GM18508 (cell line): ENCODE results near the gene PIM3.

Experiments
- ATAC-seq: cut with Tn5 transposase; IDR thresholded peaks from one replicate; pipeline ENCODE4 v1.9.1; 2021; ENCODE audit warnings: moderate number of reproducible peaks; ENCODE audit not compliant: insufficient read depth, unreplicated experiment

Gene PIM3

GRCh38 chr22:49953680-49954344 lies 6.8 kb upstream of the PIM3 start:
- ATAC-seq = no peak

GRCh38 chr22:49954354-49954753 lies 6.2 kb upstream of the PIM3 start:
- ATAC-seq = no peak

GRCh38 chr22:49954991-49955580 lies 5.5 kb upstream of the PIM3 start:
- no peak for ATAC-seq

GRCh38 chr22:49955581-49956417 lies 4.8 kb upstream of the PIM3 start:
- ATAC-seq = no peak

GRCh38 chr22:49956418-49956770 lies 4.2 kb upstream of the PIM3 start:
- ATAC-seq = no peak

- ATAC-seq = no peak
Measured at GRCh38 chr22:49956914-49957825, 3.4 kb upstream of the PIM3 start.

- no peak for ATAC-seq
Measured at GRCh38 chr22:49957826-49958365, 2.7 kb upstream of the PIM3 start.

- no peak for ATAC-seq
Measured at GRCh38 chr22:49958366-49958921, 2.1 kb upstream of the PIM3 start.

GRCh38 chr22:49958931-49959781 lies 1.4 kb upstream of the PIM3 start:
- no peak for ATAC-seq

- ATAC-seq = no peak
Measured at GRCh38 chr22:49959782-49960158, 802 bp upstream of the PIM3 start.

- no peak for ATAC-seq
Measured at GRCh38 chr22:49961005-49961600, 531 bp downstream of the PIM3 start.

GRCh38 chr22:49961601-49962011 lies 1.0 kb downstream of the PIM3 start:
- no peak for ATAC-seq

- ATAC-seq = no peak
Measured at GRCh38 chr22:49962012-49962750, 1.6 kb downstream of the PIM3 start.

- ATAC-seq = no peak
Measured at GRCh38 chr22:49962751-49963646, 2.4 kb downstream of the PIM3 start.

GRCh38 chr22:49963647-49964026 lies 3.1 kb downstream of the PIM3 start:
- no peak for ATAC-seq

- ATAC-seq = no peak
Measured at GRCh38 chr22:49964136-49965090, 3.8 kb downstream of the PIM3 start.
